ENCODE data around the gene PCLO. TPM values are rescaled to one million over a fixed set of nuclear protein-coding genes. Genes with fewer than 3 reads are reported as not detected.
"Not testable (repeated sequence)": the region's sequence is repeated elsewhere in the genome, so short reads cannot be mapped to it uniquely, and the experiment has no call there.

Gene PCLO
- total and polyA plus RNA-seq, 2 donors, result 0.75 to 2.3 TPM

- H3K36me3 ChIP-seq (ENCODE audit: control insufficient read depth in 2 of 2, insufficient read depth in 2 of 2, low read length in 1 of 2), result no peaks in the 10 kb centered on the region
- no peaks in the 10 kb centered on the region for H3K27me3 ChIP-seq (ENCODE audit: control insufficient read depth in 2 of 2, insufficient read depth in 1 of 2, low read length in 1 of 2)
- H3K4me1 ChIP-seq (ENCODE audit: control insufficient read depth in 2 of 2, insufficient read depth in 2 of 2, low read length in 2 of 2), result no peaks in the 10 kb centered on the region
- WGBS, result 82% methylated on average over 3 of the region's 3 CpGs
- DNase-seq (ENCODE audit: low read depth in 6 of 9, low spot score in 9 of 9), result no peak
- H3K4me3 ChIP-seq (ENCODE audit: low read length in 2 of 2), result no peak overlapping the region
- no peak overlapping the region for H3K27ac ChIP-seq (ENCODE audit: low read depth in 1 of 2, low read length in 1 of 2)
- no peaks in the 10 kb centered on the region for H3K9me3 ChIP-seq (ENCODE audit: control insufficient read depth in 2 of 2, insufficient read depth in 1 of 2, low read length in 1 of 2)
Measured at GRCh38 chr7:83040484-83040883, 122.2 kb downstream of the PCLO start.

- DNase-seq (ENCODE audit: low read depth in 6 of 9, low spot score in 9 of 9), result no peak
- no peak overlapping the region for H3K27ac ChIP-seq (ENCODE audit: low read depth in 1 of 2, low read length in 1 of 2)
- H3K27me3 ChIP-seq (ENCODE audit: control insufficient read depth in 2 of 2, insufficient read depth in 1 of 2, low read length in 1 of 2), result no peaks in the 10 kb centered on the region
- no peak overlapping the region for H3K4me3 ChIP-seq (ENCODE audit: low read length in 2 of 2)
- 86% methylated on average over 1 of the region's 1 CpG for WGBS
- no peaks in the 10 kb centered on the region for H3K36me3 ChIP-seq (ENCODE audit: control insufficient read depth in 2 of 2, insufficient read depth in 2 of 2, low read length in 1 of 2)
- no peaks in the 10 kb centered on the region for H3K9me3 ChIP-seq (ENCODE audit: control insufficient read depth in 2 of 2, insufficient read depth in 1 of 2, low read length in 1 of 2)
- no peaks in the 10 kb centered on the region for H3K4me1 ChIP-seq (ENCODE audit: control insufficient read depth in 2 of 2, insufficient read depth in 2 of 2, low read length in 2 of 2)
Measured at GRCh38 chr7:83038787-83039186, 123.9 kb downstream of the PCLO start.

GRCh38 chr7:83036721-83037380 lies 125.8 kb downstream of the PCLO start:
- H3K4me3 ChIP-seq (ENCODE audit: low read length in 2 of 2), result no peak overlapping the region
- no peaks in the 10 kb centered on the region for H3K36me3 ChIP-seq (ENCODE audit: control insufficient read depth in 2 of 2, insufficient read depth in 2 of 2, low read length in 1 of 2)
- no peaks in the 10 kb centered on the region for H3K4me1 ChIP-seq (ENCODE audit: control insufficient read depth in 2 of 2, insufficient read depth in 2 of 2, low read length in 2 of 2)
- no peaks in the 10 kb centered on the region for H3K9me3 ChIP-seq (ENCODE audit: control insufficient read depth in 2 of 2, insufficient read depth in 1 of 2, low read length in 1 of 2)
- H3K27me3 ChIP-seq (ENCODE audit: control insufficient read depth in 2 of 2, insufficient read depth in 1 of 2, low read length in 1 of 2), result no peaks in the 10 kb centered on the region
- no peak overlapping the region for H3K27ac ChIP-seq (ENCODE audit: low read depth in 1 of 2, low read length in 1 of 2)
- 89% methylated on average over 3 of the region's 3 CpGs for WGBS
- DNase-seq (ENCODE audit: low read depth in 6 of 9, low spot score in 9 of 9), result no peak

- 37% methylated on average over 2 of the region's 2 CpGs for WGBS
- Histone ChIP-seq H3K27me3 (ENCODE audit: control insufficient read depth in 2 of 2, insufficient read depth in 1 of 2, low read length in 1 of 2) (no peaks in the 10 kb centered on the region), H3K36me3 (ENCODE audit: control insufficient read depth in 2 of 2, insufficient read depth in 2 of 2, low read length in 1 of 2) (no peaks in the 10 kb centered on the region), H3K4me3 (ENCODE audit: low read length in 2 of 2) (no peak overlapping the region), H3K9me3 (ENCODE audit: control insufficient read depth in 2 of 2, insufficient read depth in 1 of 2, low read length in 1 of 2) (no peaks in the 10 kb centered on the region), H3K4me1 (ENCODE audit: control insufficient read depth in 2 of 2, insufficient read depth in 2 of 2, low read length in 2 of 2) (no peaks in the 10 kb centered on the region), H3K27ac (ENCODE audit: low read depth in 1 of 2, low read length in 1 of 2) (no peak overlapping the region)
- DNase-seq (ENCODE audit: low read depth in 6 of 9, low spot score in 9 of 9), result no peak
Measured at GRCh38 chr7:83036130-83036529, 126.6 kb downstream of the PCLO start.

DNA sequence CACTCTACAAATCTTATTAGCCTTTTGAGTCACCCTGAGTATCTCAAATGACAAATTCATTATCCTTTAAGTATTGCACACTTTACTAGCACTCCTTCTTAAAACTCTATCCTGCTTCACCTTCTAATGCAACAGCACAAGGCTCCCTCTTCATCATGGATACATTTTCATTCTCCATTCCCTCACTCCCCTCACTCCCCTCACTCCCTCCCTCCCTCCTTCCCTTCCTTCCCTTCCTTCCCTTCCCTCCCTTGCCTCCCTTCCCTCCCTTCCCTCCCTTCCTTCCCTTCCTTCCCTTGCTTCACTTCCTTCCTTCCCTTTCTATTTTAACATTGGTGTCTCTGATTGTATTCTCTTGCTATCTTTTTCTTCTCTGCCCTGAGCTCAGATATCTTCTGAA lies 130.5 kb downstream of the PCLO start:
- Histone ChIP-seq H3K4me3 (ENCODE audit: low read length in 2 of 2) (no peak overlapping the region), H3K27me3 (ENCODE audit: control insufficient read depth in 2 of 2, insufficient read depth in 1 of 2, low read length in 1 of 2) (no peaks in the 10 kb centered on the region), H3K9me3 (ENCODE audit: control insufficient read depth in 2 of 2, insufficient read depth in 1 of 2, low read length in 1 of 2) (no peaks in the 10 kb centered on the region), H3K36me3 (ENCODE audit: control insufficient read depth in 2 of 2, insufficient read depth in 2 of 2, low read length in 1 of 2) (no peaks in the 10 kb centered on the region), H3K4me1 (ENCODE audit: control insufficient read depth in 2 of 2, insufficient read depth in 2 of 2, low read length in 2 of 2) (no peaks in the 10 kb centered on the region), H3K27ac (ENCODE audit: low read depth in 1 of 2, low read length in 1 of 2) (no peak overlapping the region)
- no peak for DNase-seq (ENCODE audit: low read depth in 6 of 9, low spot score in 9 of 9)

DNA sequence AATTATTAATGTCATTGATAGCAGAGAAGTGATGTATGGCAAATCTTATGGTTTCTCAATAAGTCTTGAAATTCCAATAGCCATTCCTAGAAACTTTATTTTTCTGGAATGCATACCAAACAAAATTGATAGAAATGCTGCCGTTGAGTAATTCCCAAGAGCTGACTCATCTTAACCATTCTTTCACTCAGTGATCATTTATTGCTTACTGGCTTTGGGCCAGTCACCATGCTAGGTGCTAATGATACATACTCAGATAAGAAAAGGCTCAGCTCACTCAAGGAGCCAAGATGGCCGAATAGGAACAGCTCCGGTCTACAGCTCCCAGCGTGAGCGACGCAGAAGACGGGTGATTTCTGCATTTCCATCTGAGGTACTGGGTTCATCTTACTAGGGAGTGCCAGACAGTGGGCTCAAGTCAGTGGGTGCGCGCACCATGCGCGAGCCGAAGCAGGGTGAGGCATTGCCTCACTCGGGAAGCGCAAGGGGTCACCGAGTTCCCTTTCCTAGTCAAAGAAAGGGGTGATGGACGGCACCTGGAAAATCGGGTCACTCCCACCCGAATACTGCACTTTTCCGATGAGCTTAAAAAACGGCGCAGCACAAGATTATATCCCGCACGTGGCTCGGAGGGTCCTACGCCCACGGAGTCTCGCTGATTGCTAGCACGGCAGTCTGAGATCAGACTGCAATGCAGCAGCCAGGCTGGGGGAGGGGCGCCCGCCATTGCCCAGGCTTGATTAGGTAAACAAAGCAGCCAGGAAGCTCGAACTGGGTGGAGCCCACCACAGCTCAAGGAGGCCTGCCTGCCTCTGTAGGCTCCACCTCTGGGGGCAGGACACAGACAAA lies 138.6 kb downstream of the PCLO start:
- not testable (repeated sequence) for H3K4me1 ChIP-seq (ENCODE audit: control insufficient read depth in 2 of 2, insufficient read depth in 2 of 2, low read length in 2 of 2); H3K27ac ChIP-seq (ENCODE audit: low read depth in 1 of 2, low read length in 1 of 2); H3K4me3 ChIP-seq (ENCODE audit: low read length in 2 of 2); H3K9me3 ChIP-seq (ENCODE audit: control insufficient read depth in 2 of 2, insufficient read depth in 1 of 2, low read length in 1 of 2); H3K36me3 ChIP-seq (ENCODE audit: control insufficient read depth in 2 of 2, insufficient read depth in 2 of 2, low read length in 1 of 2); H3K27me3 ChIP-seq (ENCODE audit: control insufficient read depth in 2 of 2, insufficient read depth in 1 of 2, low read length in 1 of 2); DNase-seq (ENCODE audit: low read depth in 6 of 9, low spot score in 9 of 9)
- 97% methylated on average over 31 of the region's 31 CpGs for WGBS

GRCh38 chr7:83021032-83021431 lies 141.7 kb downstream of the PCLO start:
- no peak for DNase-seq (ENCODE audit: low read depth in 6 of 9, low spot score in 9 of 9)
- H3K4me3 ChIP-seq (ENCODE audit: low read length in 2 of 2), result no peak overlapping the region
- no peak overlapping the region for H3K27ac ChIP-seq (ENCODE audit: low read depth in 1 of 2, low read length in 1 of 2)
- no peaks in the 10 kb centered on the region for H3K9me3 ChIP-seq (ENCODE audit: control insufficient read depth in 2 of 2, insufficient read depth in 1 of 2, low read length in 1 of 2)
- no peaks in the 10 kb centered on the region for H3K4me1 ChIP-seq (ENCODE audit: control insufficient read depth in 2 of 2, insufficient read depth in 2 of 2, low read length in 2 of 2)
- no peaks in the 10 kb centered on the region for H3K27me3 ChIP-seq (ENCODE audit: control insufficient read depth in 2 of 2, insufficient read depth in 1 of 2, low read length in 1 of 2)
- 92% methylated on average over 1 of the region's 1 CpG for WGBS
- no peaks in the 10 kb centered on the region for H3K36me3 ChIP-seq (ENCODE audit: control insufficient read depth in 2 of 2, insufficient read depth in 2 of 2, low read length in 1 of 2)

DNA sequence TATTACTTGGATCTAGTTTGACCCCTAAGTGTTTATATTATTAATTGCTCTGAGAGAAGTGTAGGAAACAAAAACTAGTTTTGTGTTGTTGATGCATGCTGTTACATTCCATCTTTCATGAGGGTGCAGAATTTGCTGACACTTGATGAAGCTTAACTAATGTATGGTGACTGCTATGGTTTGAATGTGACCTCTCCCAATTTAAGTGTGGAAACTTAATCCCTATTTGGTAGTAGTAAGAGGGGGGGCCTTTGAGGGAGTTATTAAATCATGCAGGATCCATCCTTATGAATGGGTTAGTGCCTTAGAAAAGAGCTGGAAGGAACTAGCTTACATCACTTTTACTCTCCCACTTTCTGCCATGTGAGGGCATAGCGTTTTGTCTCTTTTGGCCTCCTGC lies 142.5 kb downstream of the PCLO start:
- no peak overlapping the region for H3K27ac ChIP-seq (ENCODE audit: low read depth in 1 of 2, low read length in 1 of 2)
- WGBS, result 89% methylated on average over 1 of the region's 1 CpG
- no peak overlapping the region for H3K4me3 ChIP-seq (ENCODE audit: low read length in 2 of 2)
- H3K9me3 ChIP-seq (ENCODE audit: control insufficient read depth in 2 of 2, insufficient read depth in 1 of 2, low read length in 1 of 2), result no peaks in the 10 kb centered on the region
- H3K4me1 ChIP-seq (ENCODE audit: control insufficient read depth in 2 of 2, insufficient read depth in 2 of 2, low read length in 2 of 2), result no peaks in the 10 kb centered on the region
- DNase-seq (ENCODE audit: low read depth in 6 of 9, low spot score in 9 of 9), result no peak
- no peaks in the 10 kb centered on the region for H3K27me3 ChIP-seq (ENCODE audit: control insufficient read depth in 2 of 2, insufficient read depth in 1 of 2, low read length in 1 of 2)
- H3K36me3 ChIP-seq (ENCODE audit: control insufficient read depth in 2 of 2, insufficient read depth in 2 of 2, low read length in 1 of 2), result no peaks in the 10 kb centered on the region

- no peaks in the 10 kb centered on the region for H3K27me3 ChIP-seq (ENCODE audit: control insufficient read depth in 2 of 2, insufficient read depth in 1 of 2, low read length in 1 of 2)
- 82% methylated on average over 2 of the region's 2 CpGs for WGBS
- no peak for DNase-seq (ENCODE audit: low read depth in 6 of 9, low spot score in 9 of 9)
- no peak overlapping the region for H3K4me3 ChIP-seq (ENCODE audit: low read length in 2 of 2)
- no peak overlapping the region for H3K27ac ChIP-seq (ENCODE audit: low read depth in 1 of 2, low read length in 1 of 2)
- H3K4me1 ChIP-seq (ENCODE audit: control insufficient read depth in 2 of 2, insufficient read depth in 2 of 2, low read length in 2 of 2), result no peaks in the 10 kb centered on the region
- H3K36me3 ChIP-seq (ENCODE audit: control insufficient read depth in 2 of 2, insufficient read depth in 2 of 2, low read length in 1 of 2), result no peaks in the 10 kb centered on the region
- no peaks in the 10 kb centered on the region for H3K9me3 ChIP-seq (ENCODE audit: control insufficient read depth in 2 of 2, insufficient read depth in 1 of 2, low read length in 1 of 2)
Measured at GRCh38 chr7:83015916-83016315, 146.8 kb downstream of the PCLO start.
